C4-2B (cell line): ENCODE results near the gene HEATR5B.

ENCODE experiments used
- CTCF ChIP-seq: fragments of 450-650 bp; conservative IDR thresholded peaks from 2 replicates; pipeline ENCODE4 v1.5.1; 2017; ENCODE audit warnings: mild to moderate bottlenecking
- ZFX ChIP-seq: fragments of 450-650 bp; IDR thresholded peaks from 2 replicates; pipeline ENCODE4 v1.6.1; 2017

- TF ChIP-seq CTCF (no peak), ZFX (no peak)
Observed at GRCh38 chr2:37098416-37099118, 14.4 kb upstream of the HEATR5B start.
